Endodermal cell (in vitro differentiated cells): ENCODE results near the gene TAF1D. TPM values are rescaled to one million over a fixed set of nuclear protein-coding genes. Genes with fewer than 3 reads are reported as not detected.

Experiments
- DNase-seq: peaks from one replicate; pipeline ENCODE4 v3.0.0-alpha.2; 2017
- H3K27ac ChIP-seq: 2 replicates; pipeline ENCODE4 v1.5.1; 2013; ENCODE audit warnings: mild to moderate bottlenecking, low read depth, low read length, moderate library complexity
- H3K27me3 ChIP-seq: 2 replicates; pipeline ENCODE4 v1.6.1; 2013; ENCODE audit warnings: mild to moderate bottlenecking, low read length, moderate library complexity; ENCODE audit not compliant: insufficient read depth, control insufficient read depth, poor library complexity, severe bottlenecking
- H3K36me3 ChIP-seq: 2 replicates; pipeline ENCODE4 v1.7.0; 2013; ENCODE audit warnings: mild to moderate bottlenecking, low read length, moderate library complexity; ENCODE audit not compliant: control insufficient read depth, insufficient read depth
- H3K4me1 ChIP-seq: one replicate; pipeline ENCODE4 v1.7.0; 2013; ENCODE audit warnings: low read length; ENCODE audit not compliant: control insufficient read depth, insufficient read depth
- H3K4me3 ChIP-seq: 2 replicates; pipeline ENCODE4 v1.5.1; 2013; ENCODE audit warnings: mild to moderate bottlenecking, low read length, moderate library complexity
- H3K9ac ChIP-seq: 2 replicates; pipeline ENCODE4 v1.6.1; 2013; ENCODE audit warnings: mild to moderate bottlenecking, low read length, moderate library complexity; ENCODE audit not compliant: poor library complexity, severe bottlenecking; ENCODE audit errors: extremely low read depth
- H3K9me3 ChIP-seq: 2 replicates; pipeline ENCODE4 v1.6.1; 2013; ENCODE audit warnings: mild to moderate bottlenecking, low read length, moderate library complexity; ENCODE audit not compliant: control insufficient read depth
- H3K27ac Mint-ChIP-seq: 2 replicates; pipeline ENCODE4 v1.8.0; 2020; ENCODE audit warnings: mixed read lengths
- H3K27me3 Mint-ChIP-seq: 2 replicates; pipeline ENCODE4 v1.8.0; 2021; ENCODE audit warnings: mild to moderate bottlenecking, mixed read lengths; ENCODE audit not compliant: insufficient read depth
- H3K36me3 Mint-ChIP-seq: 2 replicates; pipeline ENCODE4 v1.8.0; 2020; ENCODE audit warnings: low read depth, mixed read lengths
- H3K4me1 Mint-ChIP-seq: 2 replicates; pipeline ENCODE4 v1.8.0; 2020; ENCODE audit warnings: mixed read lengths
- H3K4me3 Mint-ChIP-seq: 2 replicates; pipeline ENCODE4 v1.8.0; 2020; ENCODE audit warnings: mild to moderate bottlenecking, moderate library complexity, mixed read lengths
- H3K9me3 Mint-ChIP-seq: 2 replicates; pipeline ENCODE4 v1.8.0; 2020; ENCODE audit warnings: mild to moderate bottlenecking, mixed read lengths
- CTCF ChIP-seq: fragments of 200-600 bp; sonication (generic); conservative IDR thresholded peaks from 2 replicates; pipeline ENCODE4 v1.5.0; 2021; ENCODE audit warnings: antibody characterized with exemption, mild to moderate bottlenecking
- WGBS, 2 experiments: methylation state at CpG; one replicate each; pipeline versions ENCODE4 v1.1.5 to v1.1.7; 2013; ENCODE audit warnings: missing lambda C conversion rate in 2 of 2, mixed read lengths in 1 of 2; ENCODE audit not compliant: insufficient coverage in 1 of 2, insufficient read length in 1 of 2; 5-methylcytosine and 5-hydroxymethylcytosine counted together
- total RNA-seq, 2 donors: library from RNA; stranded (reverse); fragmentation: NEBNext Ultra II Directional in 1 of 2; extraction: Animal tissue kit (Norgen Biotek cat#: 25700) in 1 of 2; gene quantifications; 2 replicates in 1 of 2; 3 replicates in 1 of 2; pipeline ENCODE4 v1.2.1, GENCODE V29; 2021

TAF1D gene
- total RNA-seq, 2 donors from 2014 or later: 195 to 231 TPM

- Histone ChIP-seq H3K4me1 (no peaks in the 10 kb centered on the region), H3K36me3 (peaks cover 87% of the 10 kb centered on the region), H3K4me3 (no peak overlapping the region), H3K27me3 (no peaks in the 10 kb centered on the region), H3K27ac (no peak overlapping the region), H3K9ac (no peak overlapping the region), H3K9me3 (no peaks in the 10 kb centered on the region)
- no peak for DNase-seq
- Mint-ChIP-seq H3K9me3 (no peaks in the 10 kb centered on the region), H3K27me3 (no peaks in the 10 kb centered on the region), H3K36me3 (peaks cover 87% of the 10 kb centered on the region), H3K4me1 (no peaks in the 10 kb centered on the region), H3K4me3 (no peak overlapping the region), H3K27ac (no peak overlapping the region)
- 91 to 92% methylated on average over 2 to 3 of the region's 3 CpGs for WGBS, 2 experiments
- no peak for TF ChIP-seq CTCF
Observed at GRCh38 chr11:93700830-93701229, 40.5 kb downstream of the TAF1D start.

- H3K9me3 ChIP-seq: no peaks in the 10 kb centered on the region
- Mint-ChIP-seq H3K27me3 (no peaks in the 10 kb centered on the region), H3K4me1 (no peaks in the 10 kb centered on the region), H3K9me3 (no peaks in the 10 kb centered on the region), H3K4me3 (no peak overlapping the region), H3K27ac (no peak overlapping the region), H3K36me3 (peaks cover 74% of the 10 kb centered on the region)
- WGBS, 2 experiments: 96 to 100% methylated on average over 1 to 4 of the region's 4 CpGs
- no peak overlapping the region for H3K9ac ChIP-seq
- no peak for DNase-seq
- H3K27ac ChIP-seq: no peak overlapping the region
- H3K4me3 ChIP-seq: no peak overlapping the region
- no peaks in the 10 kb centered on the region for H3K27me3 ChIP-seq
- peaks cover 2% of the 10 kb centered on the region for H3K4me1 ChIP-seq
- TF ChIP-seq CTCF: no peak
- H3K36me3 ChIP-seq: peaks cover 85% of the 10 kb centered on the region
Observed at GRCh38 chr11:93697611-93698010, 43.7 kb downstream of the TAF1D start.

GRCh38 chr11:93694557-93694956, 46.7 kb downstream of the TAF1D start:
- no peak overlapping the region for H3K4me3 ChIP-seq
- Mint-ChIP-seq H3K4me1 (no peaks in the 10 kb centered on the region), H3K27me3 (no peaks in the 10 kb centered on the region), H3K27ac (no peak overlapping the region), H3K9me3 (no peaks in the 10 kb centered on the region), H3K4me3 (no peak overlapping the region), H3K36me3 (peaks cover 58% of the 10 kb centered on the region)
- peaks cover 78% of the 10 kb centered on the region for H3K36me3 ChIP-seq
- H3K9ac ChIP-seq: no peak overlapping the region
- no peaks in the 10 kb centered on the region for H3K9me3 ChIP-seq
- no peak for TF ChIP-seq CTCF
- no peak for DNase-seq
- H3K27ac ChIP-seq: no peak overlapping the region
- H3K4me1 ChIP-seq: peaks cover 2% of the 10 kb centered on the region
- H3K27me3 ChIP-seq: no peaks in the 10 kb centered on the region
